Testis (tissue), 3 donors: Measurements from ENCODE around the gene DLL3. TPM values are rescaled to one million over a fixed set of nuclear protein-coding genes. Genes with fewer than 3 reads are reported as not detected.

Experiments used
- DNase-seq: peaks from one replicate; pipeline ENCODE4 v3.0.0-alpha.2; 2019
- H3K27ac ChIP-seq, 2 donors: fragments of 200-600 bp; sonication (generic); one replicate each; pipeline ENCODE4 v1.5.1; 2019
- H3K27me3 ChIP-seq: fragments of 200-600 bp; sonication (generic); one replicate; pipeline ENCODE4 v1.5.1; 2019
- H3K36me3 ChIP-seq: fragments of 200-600 bp; sonication (generic); one replicate; pipeline ENCODE4 v1.5.1; 2017; ENCODE audit warnings: low read depth; ENCODE audit errors: missing control alignments
- H3K4me1 ChIP-seq: fragments of 200-600 bp; sonication (generic); one replicate; pipeline ENCODE4 v1.5.1; 2019
- H3K4me3 ChIP-seq, 2 donors: fragments of 200-600 bp; sonication (generic); one replicate each; pipeline ENCODE4 v1.5.1; 2017 to 2019
- H3K9me3 ChIP-seq: fragments of 200-600 bp; sonication (generic); one replicate; pipeline ENCODE4 v1.5.1; 2017
- CTCF ChIP-seq, 3 experiments: fragments of 450-650 bp in 2 of 3; fragments of 200-600 bp in 1 of 3; sonication (generic) in 1 of 3; IDR thresholded peaks; one replicate each; pipeline ENCODE4 v1.5.1; 2016 to 2019; ENCODE audit warnings: antibody characterized with exemption in 3 of 3, mild to moderate bottlenecking in 2 of 3, moderate library complexity in 1 of 3
- POLR2A ChIP-seq: fragments of 450-650 bp; IDR thresholded peaks from one replicate; pipeline ENCODE4 v1.6.1; 2017; ENCODE audit warnings: antibody characterized with exemption, mild to moderate bottlenecking, moderate library complexity
- WGBS, 2 donors: methylation state at CpG; one replicate each; pipeline ENCODE4 v1.1.5; 2018; 5-methylcytosine and 5-hydroxymethylcytosine counted together
- intact Hi-C: fragments of 100-400 bp; cut with DNase I; formaldehyde crosslinking; loops from one replicate; pipeline ENCODE4 v1.15.1; 2023; ENCODE audit warnings: low total_unique reads
- polyA plus RNA-seq: library from polyadenylated mRNA; stranded (reverse); fragments of 350-450 nt; fragmentation: Illumina TruSeq; extraction: RNeasy Lipid Tissue Mini Kit (QIAGEN cat#74804); gene quantifications from one replicate; pipeline ENCODE4 v1.2.3, GENCODE V29; 2014; ENCODE audit warnings: low read depth, low replicate concordance; ENCODE audit not compliant: insufficient read depth
- total RNA-seq, 2 donors: library from RNA; depleted of rRNA; stranded (reverse); fragments of >200 nt; gene quantifications; one replicate each; pipeline ENCODE4 v1.2.3, GENCODE V29; 2016

DLL3 gene
- total and polyA plus RNA-seq, 3 donors from 2014 or later = 1.6 to 6.5 (median 4.5) TPM

GRCh38 chr19:39524495-39524894, 25.7 kb downstream of the DLL3 start:
- Histone ChIP-seq H3K36me3 (no peaks in the 10 kb centered on the region), H3K27me3 (no peaks in the 10 kb centered on the region), H3K27ac (no peak overlapping the region), H3K4me3 (no peak overlapping the region), H3K4me1 (no peaks in the 10 kb centered on the region), H3K9me3 (no peaks in the 10 kb centered on the region)
- WGBS, 2 donors = 89 to 92% methylated on average over 6 to 8 of the region's 8 CpGs
- intact Hi-C loops = no loop called here
- DNase-seq = no peak
- TF ChIP-seq CTCF (IDR thresholded peaks at IDR 0.05) = no peak
- no peak for TF ChIP-seq POLR2A

GRCh38 chr19:39525205-39525604, 26.5 kb downstream of the DLL3 start:
- TF ChIP-seq CTCF (IDR thresholded peaks at IDR 0.05) (no peak), POLR2A (no peak)
- WGBS, 2 donors = 80 to 83% methylated on average over 3 of the region's 3 CpGs
- H3K36me3 ChIP-seq = no peaks in the 10 kb centered on the region
- no peaks in the 10 kb centered on the region for H3K27me3 ChIP-seq
- H3K9me3 ChIP-seq = no peaks in the 10 kb centered on the region
- intact Hi-C loops = no loop called here
- no peaks in the 10 kb centered on the region for H3K4me1 ChIP-seq
- H3K4me3 ChIP-seq = no peak overlapping the region
- no peak for DNase-seq
- H3K27ac ChIP-seq = no peak overlapping the region

- 19 to 28% methylated on average over 14 of the region's 14 CpGs for WGBS, 2 donors
- peak overlapping the region; percentile 84 to 96 for H3K4me3 ChIP-seq
- TF ChIP-seq POLR2A (no peak), CTCF (IDR thresholded peaks at IDR 0.05) (no peak)
- no peaks in the 10 kb centered on the region for H3K9me3 ChIP-seq
- H3K36me3 ChIP-seq = no peaks in the 10 kb centered on the region
- intact Hi-C loops = loop anchor here (10.0 kb wide), 1 partner anchor 107 kb away; no protein-coding TSS in a partner anchor
- no peak for DNase-seq
- H3K4me1 ChIP-seq = peaks cover 12% of the 10 kb centered on the region
- H3K27ac ChIP-seq = peak overlapping the region; percentile 89 to 92
- no peaks in the 10 kb centered on the region for H3K27me3 ChIP-seq
These were observed 33.1 kb downstream of the DLL3 start for GRCh38 chr19:39531834-39532232.

GRCh38 chr19:39532233-39533002, 33.7 kb downstream of the DLL3 start, which contains the start of gene EID2B:
Gene EID2B, minus strand, starts transcription at chr19:39532852. Its CDS starts 50 bp downstream, at chr19:39532802.
- peak within 1 kb of the TSS; percentile 84 to 96 for H3K4me3 ChIP-seq
- peaks cover 12% of the 10 kb centered on the region for H3K4me1 ChIP-seq
- H3K36me3 ChIP-seq = no peaks in the 10 kb centered on the region
- DNase-seq = peak; percentile 96
- H3K27me3 ChIP-seq = no peaks in the 10 kb centered on the region
- intact Hi-C loops = loop anchor here (10.0 kb wide), 1 partner anchor 108 kb away; no protein-coding TSS in a partner anchor
- 0% methylated on average over 22 to 44 of the region's 65 CpGs for WGBS, 2 donors
- no peaks in the 10 kb centered on the region for H3K9me3 ChIP-seq
- TF ChIP-seq CTCF (IDR thresholded peaks at IDR 0.05) (peak; percentile 94 to 100 (median 99)), POLR2A (peak; percentile 91)
- H3K27ac ChIP-seq = peak within 1 kb of the TSS; percentile 89 to 92
